Fibroblast of lung (primary cell): ENCODE results near the gene RNF186.
A peak's percentile ranks its signal among the peaks of the same experiment; 100 is the strongest.

ENCODE experiments used
- CTCF ChIP-seq, 2 donors: IDR thresholded peaks in 1 of 2; conservative IDR thresholded peaks in 1 of 2; 1 replicate in 1 of 2; 2 replicates in 1 of 2; pipeline ENCODE4 v1.5.1; 2011 to 2012; ENCODE audit warnings: low read length in 2 of 2, control low read depth in 1 of 2, inconsistent platforms in 1 of 2, low read depth in 1 of 2, mild to moderate bottlenecking in 1 of 2
- EZH2 ChIP-seq: IDR thresholded peaks from 2 replicates; pipeline ENCODE4 v1.5.1; 2012; ENCODE audit warnings: low read length, control low read depth, mild to moderate bottlenecking; ENCODE audit errors: missing control alignments

GRCh38 chr1:19799230-19800075, 15.6 kb downstream of the RNF186 start, which contains the start of gene TMCO4:
- TF ChIP-seq CTCF (conservative IDR thresholded peaks at IDR 0.05 in 1 of 2, IDR thresholded peaks at IDR 0.05 in 1 of 2; ENCODE audit: low read depth in 1 of 2, low read length in 2 of 2) (peak; percentile 19 to 35), EZH2 (no peak)
